ENCODE measurements around the gene KLC4.
A peak's percentile ranks its signal among the peaks of the same experiment; 100 is the strongest.
"Not testable (repeated sequence)": the region's sequence is repeated elsewhere in the genome, so short reads cannot be mapped to it uniquely, and the experiment has no call there.

Gene KLC4

GRCh38 chr6:43037197-43037596, 22.2 kb upstream of the KLC4 start:
- no peak for DNase-seq

GRCh38 chr6:43037706-43038105, 21.7 kb upstream of the KLC4 start:
- no peak for DNase-seq

- no peak for DNase-seq
These were observed 20.7 kb upstream of the KLC4 start for GRCh38 chr6:43038727-43039126.

GRCh38 chr6:43040542-43041257, 18.7 kb upstream of the KLC4 start:
- DNase-seq = no peak

GRCh38 chr6:43041475-43041874, 18.0 kb upstream of the KLC4 start:
- not testable (repeated sequence) for DNase-seq

- DNase-seq = no peak
These were observed 16.1 kb upstream of the KLC4 start for GRCh38 chr6:43043310-43043709.

- no peak for DNase-seq
These were observed 14.0 kb upstream of the KLC4 start for GRCh38 chr6:43045371-43045930.

- DNase-seq = no peak
These were observed 11.4 kb upstream of the KLC4 start for GRCh38 chr6:43047998-43048397.

- DNase-seq = no peak
These were observed 8.4 kb upstream of the KLC4 start for GRCh38 chr6:43050981-43051380.

- DNase-seq = no peak
These were observed 7.1 kb upstream of the KLC4 start for GRCh38 chr6:43052225-43052841.

- DNase-seq = peak in 1 of 4 experiments; percentile 29
These were observed 6.4 kb upstream of the KLC4 start for GRCh38 chr6:43052842-43053544.

GRCh38 chr6:43053545-43054205, 5.8 kb upstream of the KLC4 start, which contains the start of gene CUL7:
TSS of gene CUL7 (minus strand) at chr6:43053851. CDS start at chr6:43052788, 1,063 bp downstream.
- DNase-seq = peak; percentile 64 to 86 (median 74)

GRCh38 chr6:43054206-43054943, 5.1 kb upstream of the KLC4 start:
- no peak for DNase-seq

GRCh38 chr6:43055966-43056365, 3.5 kb upstream of the KLC4 start:
- DNase-seq = no peak

- DNase-seq = no peak
These were observed 900 bp upstream of the KLC4 start for GRCh38 chr6:43058531-43058930.

GRCh38 chr6:43060034-43060754, 763 bp downstream of the KLC4 start:
- DNase-seq = no peak

GRCh38 chr6:43060755-43061633, 1.6 kb downstream of the KLC4 start:
- no peak for DNase-seq

GRCh38 chr6:43061861-43062260, 2.4 kb downstream of the KLC4 start:
- no peak for DNase-seq

GRCh38 chr6:43062818-43063217, 3.4 kb downstream of the KLC4 start:
- DNase-seq = no peak

- no peak for DNase-seq
These were observed 10.7 kb downstream of the KLC4 start for GRCh38 chr6:43070028-43070632.

Data from activated naive CD4-positive, alpha-beta T cell (primary cell).